ENCODE measurements around the gene CAMSAP3.

The CAMSAP3 gene

DNA sequence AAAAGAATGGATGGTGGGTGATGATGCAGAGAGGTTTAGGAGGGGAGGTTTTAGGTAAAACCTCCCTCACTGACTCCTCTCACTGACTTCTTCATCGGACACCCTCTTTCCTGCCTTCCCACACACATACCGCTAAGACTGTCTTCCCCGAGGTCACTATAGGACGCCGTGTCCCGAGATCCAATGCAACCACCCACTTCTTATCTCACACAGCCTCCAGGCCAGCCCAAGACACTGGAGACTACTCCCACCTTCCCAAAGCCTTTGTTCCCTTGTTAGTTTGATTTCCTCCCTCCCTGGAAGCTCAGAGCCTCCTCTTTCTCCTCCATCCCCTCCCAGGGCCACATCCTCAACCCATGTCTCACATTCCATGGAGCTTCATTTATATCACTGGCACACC lies 16.5 kb upstream of the CAMSAP3 start:
- DNase-seq, result no peak

DNA sequence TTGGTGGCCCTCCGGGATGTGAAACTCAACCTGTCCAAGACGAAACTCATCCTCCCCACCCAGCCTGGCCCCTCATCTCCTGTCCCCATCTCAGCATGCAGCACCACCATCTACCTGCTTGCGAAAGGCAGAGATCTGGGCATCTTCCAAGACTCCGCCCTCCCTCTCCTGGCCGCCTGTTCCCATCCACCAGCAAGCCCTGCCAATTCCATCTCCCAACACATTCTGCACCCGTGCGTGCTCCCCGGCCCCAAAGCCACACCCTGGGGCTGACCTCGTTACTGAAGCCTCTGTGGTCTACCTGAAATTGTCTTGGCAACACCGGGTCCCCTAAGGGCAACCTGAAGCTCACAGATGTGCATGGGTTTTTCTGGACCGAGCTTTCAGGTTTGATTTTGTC lies 13.2 kb upstream of the CAMSAP3 start:
- no peak for DNase-seq

DNA sequence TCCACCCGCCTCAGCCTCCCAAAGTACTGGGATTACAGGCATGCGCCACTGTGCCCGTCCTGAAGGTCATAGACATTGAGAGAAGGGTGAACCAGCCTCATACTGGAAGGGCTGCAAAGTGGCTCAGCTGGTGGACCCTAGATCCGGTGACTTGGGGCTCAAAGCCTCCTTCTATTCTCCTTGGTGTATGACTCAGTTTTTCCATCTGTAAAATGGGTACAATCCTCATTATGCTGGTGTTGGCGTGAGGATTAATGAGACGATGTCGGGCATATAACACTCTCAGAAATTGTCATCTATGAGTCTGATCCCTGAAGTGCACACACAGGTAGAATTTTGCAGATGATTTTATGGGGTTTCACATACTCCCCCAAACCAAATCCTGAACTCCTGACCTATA lies 5.8 kb upstream of the CAMSAP3 start:
- no peak for DNase-seq

DNA sequence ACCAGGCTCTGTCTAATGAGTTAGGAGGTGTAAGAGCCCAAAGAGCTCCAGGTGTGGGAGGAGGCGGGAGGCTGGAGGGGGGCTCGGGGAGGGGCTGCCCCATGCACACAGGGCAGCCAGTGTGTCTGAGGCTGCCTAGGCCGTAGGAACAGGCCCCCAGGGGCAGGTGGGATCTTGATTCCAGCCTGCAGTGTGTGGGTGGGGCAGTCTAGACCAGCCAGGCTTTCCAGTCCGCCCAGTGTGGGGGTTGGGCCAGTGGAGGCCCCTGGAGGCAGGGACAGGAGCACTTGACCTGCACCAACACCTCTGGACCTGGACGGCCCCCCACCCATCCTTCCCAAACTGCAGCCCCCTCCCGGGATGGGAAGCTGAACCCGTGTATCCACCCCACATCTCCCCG lies 5.4 kb upstream of the CAMSAP3 start:
- DNase-seq, result no peak

DNA sequence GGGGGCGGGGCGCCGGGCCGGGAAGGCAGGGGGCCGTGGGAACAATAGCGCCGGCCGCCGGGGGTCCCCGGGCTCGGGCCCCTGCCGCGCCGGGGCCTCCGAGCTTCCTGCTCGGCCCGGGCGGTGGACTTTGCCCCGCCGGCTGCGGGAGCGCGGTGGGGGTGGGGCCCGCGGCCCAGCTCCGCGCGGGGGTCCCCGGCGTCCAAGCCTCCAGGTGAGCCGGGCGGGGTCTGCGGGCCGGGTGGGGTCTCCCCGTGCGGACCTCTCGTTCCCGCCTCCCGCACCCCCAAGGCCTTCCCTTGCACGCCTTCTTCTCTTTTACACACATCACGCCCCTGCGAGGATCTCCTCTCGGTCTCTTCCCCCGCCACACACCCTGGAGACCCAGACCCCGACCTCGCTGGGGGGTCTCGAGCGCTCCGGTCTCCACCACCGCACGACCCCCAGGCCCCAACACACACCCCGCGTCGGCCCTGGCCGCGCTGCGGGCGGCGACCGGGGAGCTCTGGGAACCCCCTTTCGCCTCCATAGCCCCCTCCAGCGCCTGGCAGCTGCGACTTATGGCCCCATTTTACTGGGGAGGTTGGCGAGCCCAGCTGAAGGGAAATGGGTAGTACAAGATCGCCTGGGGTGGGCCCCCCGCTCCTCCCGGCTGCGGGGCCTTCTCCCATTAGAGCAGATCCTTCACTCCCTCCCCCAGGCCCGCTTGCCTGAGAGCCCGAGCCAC lies 711 bp downstream of the CAMSAP3 start:
- no peak for DNase-seq

DNA sequence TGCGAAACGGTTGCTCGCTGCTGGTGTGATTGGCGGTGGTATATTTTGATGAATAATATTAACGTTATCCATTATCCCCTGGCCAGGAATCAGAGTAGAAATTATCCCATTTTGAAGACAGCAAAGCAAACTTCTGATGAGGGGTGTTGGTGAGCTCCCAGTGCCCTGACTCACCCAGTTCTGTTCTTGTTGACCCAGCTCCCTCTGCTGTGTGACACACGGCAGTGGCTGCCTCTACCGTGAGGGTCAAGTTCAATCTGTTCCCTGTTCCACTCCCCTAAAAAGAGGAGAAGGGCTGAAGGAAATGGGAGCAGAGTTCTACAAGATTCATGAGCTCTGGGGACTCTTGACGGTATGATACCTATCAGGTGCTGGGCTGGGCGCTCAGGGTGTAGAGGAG lies 2.0 kb downstream of the CAMSAP3 start:
- no peak for DNase-seq

DNA sequence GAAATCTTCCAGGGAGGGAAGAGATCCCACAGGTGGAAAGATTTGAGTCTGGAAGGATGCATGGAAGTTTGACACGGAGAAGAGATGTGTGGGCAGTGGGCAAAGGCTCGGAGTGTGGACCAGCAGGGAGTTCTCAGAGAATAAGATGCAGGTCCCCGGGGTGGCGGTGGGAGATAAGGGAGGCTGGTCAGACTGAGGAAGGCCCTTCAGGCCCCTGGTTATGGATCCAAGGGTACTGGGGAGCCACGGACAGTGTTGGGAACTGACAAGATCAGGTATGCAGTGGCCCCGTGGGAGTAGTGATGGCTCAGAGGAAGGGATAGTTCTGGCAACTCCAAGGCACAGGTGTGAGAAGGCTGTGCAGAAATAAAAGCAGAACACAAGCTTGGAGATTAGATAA lies 2.5 kb downstream of the CAMSAP3 start:
- no peak for DNase-seq

DNA sequence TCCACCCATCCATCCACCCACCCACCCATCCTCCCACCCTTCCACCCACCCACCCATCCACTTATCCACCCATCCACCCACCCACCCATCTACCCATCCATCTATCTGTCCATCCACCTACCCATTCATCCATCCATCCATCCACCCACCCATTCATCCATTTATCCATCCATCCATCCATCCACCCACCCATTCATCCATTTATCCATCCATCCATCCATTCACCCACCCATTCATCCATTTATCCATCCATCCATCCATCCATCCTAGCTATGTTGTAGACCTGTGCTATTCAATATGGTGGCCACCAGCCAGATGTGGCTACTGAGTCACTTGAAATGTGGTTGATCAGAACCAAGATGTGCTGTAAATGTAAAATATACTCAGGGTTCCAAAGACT lies 5.1 kb downstream of the CAMSAP3 start:
- no peak for DNase-seq

DNA sequence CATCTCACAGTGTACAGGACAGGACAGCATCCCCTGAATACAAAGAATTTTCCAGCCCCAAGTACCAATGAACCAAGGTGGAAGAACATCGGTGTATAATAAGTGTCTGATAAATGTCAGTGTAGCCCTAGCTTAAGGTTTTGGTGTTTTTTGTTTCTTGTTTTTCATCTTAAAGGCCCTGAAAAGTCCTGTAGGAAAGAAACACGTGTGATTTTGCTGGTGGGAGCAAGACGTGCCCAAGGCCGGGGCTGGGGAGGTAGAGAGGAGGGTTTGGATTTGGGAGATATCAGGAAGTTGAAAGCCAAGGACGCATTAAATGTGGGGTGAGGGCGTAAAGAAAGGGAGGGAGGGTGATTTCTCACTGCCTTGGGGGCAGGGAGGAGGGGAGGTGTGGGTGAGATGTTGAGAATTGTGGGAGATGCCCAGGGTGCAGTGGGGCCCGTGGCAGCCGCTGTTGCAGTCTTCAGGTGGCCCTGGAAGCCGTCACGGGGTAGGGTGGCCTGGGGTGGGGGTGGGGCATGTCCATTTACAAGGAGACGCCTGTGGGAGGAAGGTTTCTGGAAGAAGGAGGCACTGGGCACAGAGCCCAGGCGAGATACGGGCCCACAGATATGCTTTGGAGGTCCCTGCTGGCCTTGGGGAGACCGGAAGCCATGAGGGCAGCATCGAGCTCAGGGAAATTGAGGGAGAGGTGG lies 6.7 kb downstream of the CAMSAP3 start:
- no peak for DNase-seq

DNA sequence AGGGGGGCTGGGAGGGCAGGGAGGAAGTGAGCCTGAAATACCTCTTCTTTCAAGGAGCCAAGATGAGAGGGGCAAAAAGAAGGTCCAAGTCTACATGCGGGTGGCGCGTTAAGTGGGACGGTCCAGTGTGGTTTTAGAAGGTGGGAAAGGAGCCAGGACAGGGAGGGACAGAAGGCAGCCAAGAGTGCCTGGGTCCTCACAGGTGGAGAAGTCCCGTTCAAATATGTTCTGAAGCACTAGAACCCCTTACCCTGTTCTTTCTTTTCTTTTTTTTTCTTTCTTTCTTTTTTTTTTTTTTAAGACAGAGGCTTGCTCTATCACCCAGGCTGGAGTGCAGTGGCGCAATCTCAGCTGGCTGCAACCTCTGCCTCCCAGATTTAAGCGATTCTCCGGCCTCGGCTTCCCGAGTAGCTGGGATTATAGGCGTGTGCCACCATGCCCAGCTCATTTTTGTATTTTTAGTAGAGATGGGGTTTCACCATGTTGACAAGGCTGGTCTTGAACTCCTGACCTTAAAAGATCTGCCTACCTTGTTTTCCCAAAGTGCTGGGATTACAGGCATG lies 7.4 kb downstream of the CAMSAP3 start:
- DNase-seq, result no peak

DNA sequence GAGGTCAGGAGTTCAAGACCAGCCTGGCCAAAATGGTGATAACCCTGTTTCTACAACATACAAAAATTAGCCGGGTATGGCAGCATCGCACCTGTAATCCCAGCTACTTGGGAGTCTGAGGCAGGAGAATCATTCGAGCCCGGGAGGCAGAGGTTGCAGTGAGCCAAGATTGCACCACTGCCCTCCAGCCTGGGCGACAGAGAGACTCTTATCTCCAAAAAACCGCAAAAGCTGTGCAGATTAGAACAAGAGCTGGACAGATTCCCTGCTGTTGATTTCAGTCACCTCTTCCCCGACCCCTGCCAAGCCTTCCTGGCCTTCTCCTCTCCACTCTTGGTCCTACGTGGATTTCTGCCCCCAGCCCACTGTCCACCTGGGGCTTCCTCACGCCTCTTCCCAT lies 8.3 kb downstream of the CAMSAP3 start:
- DNase-seq, result no peak

DNA sequence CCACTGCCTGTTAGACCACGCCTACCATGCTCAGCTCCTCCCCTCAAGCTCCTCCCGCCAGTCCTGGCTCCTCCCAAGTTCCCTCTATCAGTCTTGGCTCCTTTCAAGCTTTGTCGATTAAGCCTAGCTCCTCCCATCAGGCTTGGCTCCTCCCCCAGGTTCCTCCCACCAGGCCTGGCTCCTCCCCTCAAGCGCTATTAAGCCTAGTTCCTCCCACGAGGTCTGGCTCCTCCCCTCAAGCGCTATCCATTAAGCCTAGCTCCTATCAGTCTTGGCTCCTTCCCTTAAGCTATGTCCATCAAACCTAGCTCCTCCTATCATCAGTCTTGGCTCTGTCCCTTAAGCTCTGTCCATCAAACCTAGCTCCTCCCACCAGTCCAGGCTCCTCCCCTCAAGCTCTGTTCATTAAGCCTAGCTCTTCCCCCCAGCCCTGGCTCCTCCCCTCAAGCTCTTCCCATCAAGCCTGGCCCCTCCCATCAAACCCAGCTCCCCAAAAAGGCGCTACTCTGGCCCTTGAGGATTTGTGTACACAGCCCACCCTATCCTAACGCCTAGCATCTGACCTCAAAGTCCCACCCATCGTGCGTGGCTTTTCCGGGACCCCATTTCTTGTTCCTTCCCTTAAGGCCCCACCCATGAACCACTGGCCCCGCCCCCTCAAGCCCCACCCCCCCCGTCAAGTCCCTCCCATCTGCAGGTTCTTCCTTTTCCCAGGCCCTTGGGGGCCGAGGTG lies 10.0 kb downstream of the CAMSAP3 start:
- DNase-seq, result no peak

DNA sequence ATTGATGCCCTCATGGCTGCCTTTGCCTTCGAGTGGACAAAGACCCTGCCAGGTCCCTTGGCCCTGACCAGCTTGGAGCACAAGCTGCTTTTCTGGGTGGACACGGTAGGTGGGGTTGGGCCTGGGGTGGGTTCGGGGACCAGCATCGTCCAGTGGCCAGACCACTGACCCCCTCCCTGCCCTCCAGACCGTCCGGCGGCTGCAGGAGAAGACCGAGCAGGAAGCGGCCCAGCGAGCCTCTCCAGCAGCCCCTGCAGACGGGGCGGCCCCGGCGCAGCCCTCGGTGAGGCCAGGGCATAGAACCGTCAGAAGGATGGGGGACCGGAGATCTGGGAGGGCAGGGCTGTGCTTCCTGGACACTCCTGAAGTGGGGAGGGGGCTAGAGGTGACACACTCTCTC lies 10.6 kb downstream of the CAMSAP3 start:
- DNase-seq, result no peak

DNA sequence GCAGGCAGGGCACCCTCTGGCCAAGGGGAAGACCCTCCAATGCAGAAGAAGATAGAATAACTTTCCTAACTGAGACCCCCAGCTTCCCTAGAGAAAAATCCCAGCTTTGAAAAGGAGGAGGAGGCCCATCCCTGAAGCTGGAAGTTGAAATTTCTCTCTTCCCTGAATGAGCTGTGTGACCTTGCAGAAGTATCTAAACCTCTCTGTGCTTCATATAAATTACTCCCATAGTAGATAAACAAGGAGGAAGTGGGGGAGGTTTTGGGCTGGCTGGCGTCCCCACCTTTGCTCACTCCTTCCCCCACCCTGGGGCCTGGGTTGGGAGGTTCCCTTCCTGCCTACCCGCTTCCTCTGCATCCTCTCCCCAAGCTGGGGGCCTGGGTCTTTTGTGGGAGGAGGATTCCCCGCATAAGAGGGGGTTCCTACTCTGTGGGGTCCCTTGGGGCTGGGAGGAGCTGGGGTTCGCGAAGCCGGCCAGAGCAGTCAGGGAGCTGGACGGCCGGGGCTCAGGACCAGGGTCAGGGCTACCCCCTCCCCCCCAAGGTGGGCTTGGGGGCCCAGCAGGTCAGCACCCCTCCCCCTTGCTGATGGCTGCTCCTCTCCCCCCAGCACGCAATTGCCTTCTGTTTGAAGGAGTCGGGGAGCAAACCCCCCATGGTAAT lies 11.7 kb downstream of the CAMSAP3 start:
- no peak for DNase-seq

DNA sequence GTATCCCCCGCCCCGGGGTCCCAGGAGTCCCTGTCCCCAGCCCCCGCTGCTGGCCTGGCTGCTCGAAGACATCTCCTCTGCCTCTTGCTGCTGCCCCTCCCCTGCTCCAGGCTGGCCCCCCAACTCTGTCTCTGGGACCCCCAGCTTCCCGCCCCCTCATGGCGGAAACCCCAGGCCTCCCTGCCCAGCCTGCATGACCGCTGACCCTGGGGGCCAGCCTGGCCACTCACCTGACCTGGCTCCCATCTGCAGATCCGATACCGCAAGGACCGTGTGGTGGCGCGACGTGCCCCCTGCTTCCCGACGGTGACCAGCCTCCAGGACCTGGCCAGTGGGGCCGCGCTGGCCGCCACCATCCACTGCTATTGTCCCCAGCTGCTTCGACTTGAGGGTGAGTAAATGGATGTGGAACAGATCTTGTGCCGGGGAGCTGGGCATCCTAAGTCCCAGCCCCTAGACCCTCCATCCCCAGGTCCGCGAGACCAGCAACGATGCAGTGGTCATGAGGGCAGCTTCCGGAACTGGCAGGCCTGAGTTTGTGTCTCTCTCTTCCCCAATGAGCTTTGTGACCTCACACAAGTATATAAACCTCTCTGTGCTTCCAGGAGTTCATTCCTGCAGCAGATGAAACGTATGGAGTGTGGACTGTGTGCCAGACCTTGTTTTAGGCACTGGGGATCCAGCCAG lies 12.4 kb downstream of the CAMSAP3 start:
- DNase-seq, result no peak

DNA sequence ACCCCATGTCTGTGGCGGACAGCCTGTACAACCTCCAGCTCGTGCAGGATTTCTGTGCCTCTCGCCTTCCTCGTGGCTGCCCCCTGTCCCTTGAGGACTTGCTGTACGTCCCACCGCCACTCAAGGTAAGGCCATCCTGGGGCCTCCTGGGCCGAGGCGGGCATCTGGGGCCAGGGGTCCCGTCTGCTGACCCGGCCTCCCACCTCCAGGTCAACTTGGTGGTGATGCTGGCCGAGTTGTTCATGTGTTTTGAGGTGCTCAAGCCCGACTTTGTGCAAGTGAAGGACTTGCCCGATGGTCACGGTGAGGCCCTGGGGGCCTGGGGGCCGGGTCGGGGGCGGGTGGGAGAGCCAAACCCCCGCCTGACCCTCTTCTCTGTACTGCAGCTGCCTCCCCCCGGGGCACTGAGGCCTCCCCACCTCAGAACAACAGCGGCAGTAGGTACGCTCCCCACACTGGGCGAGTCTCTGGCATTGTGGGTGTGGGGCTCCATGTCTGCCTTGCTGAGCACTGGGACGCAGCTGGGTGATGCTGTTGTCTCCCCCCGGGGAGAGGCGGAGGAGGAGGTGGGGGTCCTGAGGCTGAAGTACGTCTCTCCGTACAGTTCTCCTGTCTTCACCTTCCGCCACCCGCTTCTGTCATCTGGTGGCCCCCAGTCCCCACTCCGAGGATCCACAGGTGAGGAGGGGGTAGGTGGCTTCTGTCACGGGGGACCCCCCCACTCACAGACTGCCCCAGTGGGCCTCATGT lies 15.0 kb downstream of the CAMSAP3 start:
- DNase-seq, result no peak

DNA sequence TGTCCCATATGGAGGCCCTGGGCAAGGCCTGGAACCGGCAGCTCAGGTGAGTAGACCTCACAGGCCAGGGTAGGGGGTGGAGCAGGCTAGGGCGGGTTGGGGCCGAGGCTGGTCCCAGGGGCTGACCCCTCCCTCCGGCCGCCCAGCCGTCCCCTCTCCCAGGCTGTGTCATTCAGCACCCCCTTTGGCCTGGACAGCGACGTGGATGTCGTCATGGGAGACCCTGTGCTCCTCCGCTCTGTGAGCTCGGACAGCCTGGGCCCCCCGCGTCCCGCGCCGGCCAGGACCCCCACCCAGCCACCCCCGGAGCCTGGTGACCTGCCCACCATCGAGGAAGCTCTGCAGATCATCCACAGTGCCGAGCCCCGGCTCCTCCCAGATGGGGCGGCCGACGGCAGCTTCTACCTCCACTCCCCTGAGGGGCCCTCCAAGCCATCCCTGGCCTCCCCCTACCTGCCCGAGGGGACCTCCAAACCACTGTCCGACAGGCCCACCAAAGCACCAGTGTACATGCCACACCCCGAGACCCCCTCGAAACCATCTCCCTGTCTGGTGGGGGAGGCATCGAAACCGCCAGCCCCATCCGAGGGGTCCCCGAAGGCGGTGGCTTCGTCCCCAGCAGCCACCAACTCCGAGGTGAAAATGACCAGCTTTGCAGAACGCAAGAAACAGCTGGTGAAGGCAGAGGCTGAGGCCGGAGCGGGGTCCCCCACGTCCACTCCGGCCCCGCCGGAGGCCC lies 16.0 kb downstream of the CAMSAP3 start:
- DNase-seq, result no peak

DNA sequence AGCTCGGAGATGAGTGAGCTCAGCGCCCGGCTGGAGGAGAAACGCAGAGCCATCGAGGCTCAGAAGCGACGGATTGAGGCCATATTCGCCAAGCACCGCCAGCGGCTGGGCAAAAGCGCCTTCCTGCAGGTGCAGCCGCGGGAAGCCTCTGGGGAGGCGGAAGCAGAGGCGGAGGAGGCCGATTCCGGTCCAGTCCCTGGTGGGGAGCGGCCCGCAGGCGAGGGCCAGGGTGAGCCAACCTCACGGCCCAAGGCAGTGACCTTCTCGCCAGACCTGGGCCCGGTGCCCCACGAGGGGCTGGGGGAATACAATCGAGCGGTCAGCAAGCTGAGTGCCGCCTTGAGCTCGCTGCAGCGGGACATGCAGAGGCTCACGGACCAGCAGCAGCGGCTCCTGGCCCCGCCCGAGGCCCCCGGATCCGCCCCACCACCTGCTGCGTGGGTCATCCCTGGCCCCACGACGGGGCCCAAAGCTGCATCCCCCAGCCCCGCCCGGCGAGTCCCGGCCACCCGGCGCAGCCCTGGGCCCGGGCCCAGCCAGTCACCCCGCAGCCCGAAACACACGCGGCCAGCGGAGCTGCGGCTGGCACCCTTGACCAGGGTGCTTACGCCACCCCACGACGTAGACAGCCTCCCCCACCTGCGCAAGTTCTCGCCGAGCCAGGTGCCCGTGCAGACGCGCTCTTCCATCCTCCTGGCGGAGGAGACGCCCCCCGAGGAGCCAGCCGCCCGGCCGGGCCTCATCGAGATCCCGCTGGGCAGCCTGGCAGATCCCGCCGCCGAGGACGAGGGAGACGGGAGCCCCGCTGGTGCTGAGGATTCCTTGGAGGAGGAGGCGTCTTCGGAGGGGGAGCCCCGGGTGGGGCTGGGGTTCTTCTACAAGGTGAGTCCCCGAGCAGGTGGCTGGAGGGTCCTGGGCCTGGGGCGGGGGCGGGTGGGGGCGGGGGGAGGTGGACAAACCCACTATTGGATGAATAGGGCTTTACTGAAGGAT lies 16.9 kb downstream of the CAMSAP3 start:
- no peak for DNase-seq

DNA sequence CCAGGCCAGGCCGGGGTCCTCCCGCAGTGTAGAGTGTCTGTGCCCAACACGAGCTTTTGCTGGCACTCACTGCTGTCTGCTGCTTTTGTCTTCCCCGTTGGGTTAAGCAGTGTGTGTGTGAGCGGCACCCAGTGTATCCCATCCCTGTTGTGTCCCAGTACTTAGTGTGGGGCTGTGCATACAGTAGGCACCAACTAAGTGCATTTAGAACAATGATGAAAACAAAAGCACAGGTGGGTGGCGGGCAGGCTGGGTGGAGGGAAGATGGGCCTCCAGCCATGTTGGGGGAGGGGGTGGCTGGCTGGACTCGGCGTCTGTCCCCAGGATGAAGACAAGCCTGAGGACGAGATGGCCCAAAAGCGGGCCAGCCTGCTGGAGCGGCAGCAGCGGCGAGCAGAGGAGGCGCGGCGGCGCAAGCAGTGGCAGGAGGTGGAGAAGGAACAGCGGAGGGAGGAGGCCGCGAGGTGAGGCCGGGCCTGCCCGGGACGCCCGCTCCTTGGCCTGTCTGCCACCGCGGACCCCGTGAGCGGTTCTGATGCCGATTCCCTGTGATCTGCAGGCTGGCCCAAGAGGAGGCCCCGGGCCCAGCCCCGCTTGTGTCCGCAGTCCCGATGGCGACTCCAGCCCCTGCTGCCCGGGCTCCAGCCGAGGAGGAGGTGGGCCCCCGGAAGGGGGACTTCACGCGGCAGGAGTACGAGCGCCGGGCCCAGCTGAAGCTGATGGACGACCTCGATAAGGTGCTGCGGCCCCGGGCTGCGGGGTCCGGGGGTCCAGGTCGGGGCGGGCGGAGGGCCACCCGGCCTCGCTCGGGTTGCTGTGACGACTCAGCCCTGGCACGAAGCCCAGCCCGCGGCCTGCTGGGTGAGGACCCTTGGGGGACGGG lies 19.4 kb downstream of the CAMSAP3 start:
- DNase-seq, result no peak

Data from activated CD8-positive, alpha-beta memory T cell treated with anti-CD3 and anti-CD28 coated beads, Interleukin-2, amount 50 U/mL, for 48 hours (primary cell).